Measurements from ENCODE around the gene WDFY4.

- TF ChIP-seq, protein P1, sequence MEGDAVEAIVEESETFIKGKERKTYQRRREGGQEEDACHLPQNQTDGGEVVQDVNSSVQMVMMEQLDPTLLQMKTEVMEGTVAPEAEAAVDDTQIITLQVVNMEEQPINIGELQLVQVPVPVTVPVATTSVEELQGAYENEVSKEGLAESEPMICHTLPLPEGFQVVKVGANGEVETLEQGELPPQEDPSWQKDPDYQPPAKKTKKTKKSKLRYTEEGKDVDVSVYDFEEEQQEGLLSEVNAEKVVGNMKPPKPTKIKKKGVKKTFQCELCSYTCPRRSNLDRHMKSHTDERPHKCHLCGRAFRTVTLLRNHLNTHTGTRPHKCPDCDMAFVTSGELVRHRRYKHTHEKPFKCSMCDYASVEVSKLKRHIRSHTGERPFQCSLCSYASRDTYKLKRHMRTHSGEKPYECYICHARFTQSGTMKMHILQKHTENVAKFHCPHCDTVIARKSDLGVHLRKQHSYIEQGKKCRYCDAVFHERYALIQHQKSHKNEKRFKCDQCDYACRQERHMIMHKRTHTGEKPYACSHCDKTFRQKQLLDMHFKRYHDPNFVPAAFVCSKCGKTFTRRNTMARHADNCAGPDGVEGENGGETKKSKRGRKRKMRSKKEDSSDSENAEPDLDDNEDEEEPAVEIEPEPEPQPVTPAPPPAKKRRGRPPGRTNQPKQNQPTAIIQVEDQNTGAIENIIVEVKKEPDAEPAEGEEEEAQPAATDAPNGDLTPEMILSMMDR (IDR thresholded peaks at IDR 0.05; ENCODE audit: extremely low read depth in 1 of 2, insufficient read depth in 1 of 2, low read depth in 1 of 2, low read length in 2 of 2), result no peak
- TF ChIP-seq EZH2 (IDR thresholded peaks at IDR 0.05; ENCODE audit: borderline replicate concordance, low read depth, low read length, severe bottlenecking) (no peak), POLR2A (IDR thresholded peaks at IDR 0.05; ENCODE audit: low read depth, low read length) (no peak), MAX (IDR thresholded peaks at IDR 0.05; ENCODE audit: insufficient read depth, insufficient read length) (no peak), MYC (IDR thresholded peaks at IDR 0.05; ENCODE audit: low read depth, low read length) (no peak)
Measured at GRCh38 chr10:48777110-48777509, 92.4 kb downstream of the WDFY4 start.
